ENCODE results near the gene POM121L2.

- no peak for TF ChIP-seq NFIC (IDR thresholded peaks at IDR 0.05)
- TF ChIP-seq EGR1 (IDR thresholded peaks at IDR 0.05): no peak
- TF ChIP-seq EP300 (IDR thresholded peaks at IDR 0.05; ENCODE audit: borderline replicate concordance): no peak
- TF ChIP-seq CREB1 (IDR thresholded peaks at IDR 0.05; ENCODE audit: low read depth): no peak
- no peak for TF ChIP-seq RAD21 (IDR thresholded peaks at IDR 0.05; ENCODE audit: low read depth)
- TF ChIP-seq TEAD4 (IDR thresholded peaks at IDR 0.05): no peak
- no peak for TF ChIP-seq TAF1 (IDR thresholded peaks at IDR 0.05; ENCODE audit: low read depth)
- no peak for TF ChIP-seq CEBPB (IDR thresholded peaks at IDR 0.05)
- no peak for TF ChIP-seq YY1 (IDR thresholded peaks at IDR 0.05; ENCODE audit: low read depth)
- no peak for TF ChIP-seq USF1 (IDR thresholded peaks at IDR 0.05)
- no peak for TF ChIP-seq MAX (IDR thresholded peaks at IDR 0.05)
- no peak for TF ChIP-seq REST (IDR thresholded peaks at IDR 0.05; ENCODE audit: low read depth)
- TF ChIP-seq ZBTB7A (IDR thresholded peaks at IDR 0.05; ENCODE audit: low read depth): no peak
- no peak for TF ChIP-seq TCF12 (IDR thresholded peaks at IDR 0.05; ENCODE audit: low read depth)
These were observed 15.1 kb upstream of the POM121L2 start for GRCh38 chr6:27327023-27327738.
